ENCODE results near the gene SLC44A5.

- no peak for TF ChIP-seq CEBPB (IDR thresholded peaks at IDR 0.05)
- TF ChIP-seq REST (IDR thresholded peaks at IDR 0.05; ENCODE audit: low read depth) = no peak
- no peak for TF ChIP-seq EP300 (IDR thresholded peaks at IDR 0.05; ENCODE audit: borderline replicate concordance)
- TF ChIP-seq MAX (IDR thresholded peaks at IDR 0.05) = no peak
- no peak for TF ChIP-seq NFIC (IDR thresholded peaks at IDR 0.05)
- no peak for TF ChIP-seq EGR1 (IDR thresholded peaks at IDR 0.05)
- TF ChIP-seq TAF1 (IDR thresholded peaks at IDR 0.05; ENCODE audit: low read depth) = no peak
- TF ChIP-seq RAD21 (IDR thresholded peaks at IDR 0.05; ENCODE audit: low read depth) = no peak
- no peak for TF ChIP-seq YY1 (IDR thresholded peaks at IDR 0.05; ENCODE audit: low read depth)
- no peak for TF ChIP-seq USF1 (IDR thresholded peaks at IDR 0.05)
Observed at GRCh38 chr1:75171876-75172275, 439.0 kb downstream of the SLC44A5 start.

Data from Ishikawa (cell line).